PC-3 (cell line): ENCODE data around the gene RAB7B. TPM values are rescaled to one million over a fixed set of nuclear protein-coding genes. Genes with fewer than 3 reads are reported as not detected.

Experiments used
- ATAC-seq: fragments of 200-7000 bp; cut with Tn5 transposase; 2 replicates; pipeline ENCODE4 v1.9.1; 2020; ENCODE audit warnings: mild to moderate bottlenecking, moderate library complexity
- BruUV-seq: library from RNA; stranded (reverse); fragments of 400-500 nt; replicated peaks from 2 replicates; lab custom pipeline; 2021; lab: Mats Ljungman, UMichigan
- CTCF ChIA-PET: fragments of 300-600 bp; sonication (Branson Sonifier 250); formaldehyde crosslinking; loops from one replicate; lab custom pipeline; 2022; ENCODE audit warnings: antibody characterized with exemption; lab: Charles Lee
- POLR2A ChIA-PET: fragments of 300-600 bp; sonication (Branson Sonifier 250); formaldehyde crosslinking; loops from one replicate; lab custom pipeline; 2022; ENCODE audit warnings: antibody characterized with exemption; ENCODE audit not compliant: unreplicated experiment; lab: Charles Lee
- DNase-seq: peaks from one replicate; pipeline ENCODE4 v3.0.0-alpha.2; 2015
- H2AFZ ChIP-seq: fragments of 300-600 bp; sonication (generic); 2 replicates; pipeline ENCODE4 v1.6.0; 2016; ENCODE audit warnings: antibody characterized with exemption, low read length
- H3F3A ChIP-seq: fragments of 300-600 bp; sonication (generic); one replicate; pipeline ENCODE4 v1.6.0; 2017; ENCODE audit warnings: antibody characterized with exemption, low read length, control low read depth, mild to moderate bottlenecking; ENCODE audit not compliant: unreplicated experiment
- H3K27ac ChIP-seq: fragments of 300-600 bp; sonication (generic); 2 replicates; pipeline ENCODE4 v1.5.1; 2016; ENCODE audit warnings: mild to moderate bottlenecking, low read length
- H3K27me3 ChIP-seq: fragments of 300-600 bp; sonication (generic); 2 replicates; pipeline ENCODE4 v1.6.1; 2016; ENCODE audit warnings: low read length, mixed read lengths
- H3K36me3 ChIP-seq: fragments of 300-600 bp; sonication (generic); 2 replicates; pipeline ENCODE4 v1.6.1; 2016; ENCODE audit warnings: low read depth, mixed run types, low read length, mixed read lengths
- H3K4me1 ChIP-seq: fragments of 300-600 bp; sonication (generic); 2 replicates; pipeline ENCODE4 v1.5.1; 2016; ENCODE audit warnings: low read length; ENCODE audit not compliant: insufficient read depth
- H3K4me2 ChIP-seq: fragments of 300-600 bp; sonication (generic); 2 replicates; pipeline ENCODE4 v1.6.0; 2016; ENCODE audit warnings: low read length
- H3K4me3 ChIP-seq: fragments of 300-600 bp; sonication (generic); 2 replicates; pipeline ENCODE4 v1.5.1; 2016; ENCODE audit warnings: mild to moderate bottlenecking, low read length, mixed read lengths
- H3K79me2 ChIP-seq: fragments of 300-600 bp; sonication (generic); 2 replicates; pipeline ENCODE4 v1.6.1; 2017; ENCODE audit warnings: low read length, mixed read lengths
- H3K9ac ChIP-seq: fragments of 300-600 bp; sonication (generic); 2 replicates; pipeline ENCODE4 v1.6.0; 2016; ENCODE audit warnings: mild to moderate bottlenecking, low read length
- H3K9me2 ChIP-seq: fragments of 300-600 bp; sonication (generic); replicated peaks from 2 replicates; pipeline ENCODE4 v1.6.1; 2016; ENCODE audit warnings: mixed run types, low read length, mixed read lengths
- H3K9me3 ChIP-seq: fragments of 300-600 bp; sonication (generic); 2 replicates; pipeline ENCODE4 v1.6.1; 2016; ENCODE audit warnings: low read length, mixed read lengths
- H4K20me1 ChIP-seq: fragments of 300-600 bp; sonication (generic); 2 replicates; pipeline ENCODE4 v1.6.1; 2016; ENCODE audit warnings: low read length, mixed read lengths
- EZH2 ChIP-seq: fragments of 300-600 bp; sonication (generic); IDR thresholded peaks from one replicate; pipeline ENCODE4 v1.6.1; 2017; ENCODE audit warnings: antibody characterized with exemption, mild to moderate bottlenecking, low read length; ENCODE audit not compliant: unreplicated experiment
- EZH2phosphoT487 ChIP-seq: fragments of 300-600 bp; sonication (generic); IDR thresholded peaks from 2 replicates; pipeline ENCODE4 v1.6.1; 2018; ENCODE audit warnings: mild to moderate bottlenecking, antibody characterized with exemption, low read length, borderline replicate concordance
- intact Hi-C: fragments of 100-400 bp; cut with micrococcal nuclease; formaldehyde crosslinking; loops from 2 replicates; pipeline ENCODE4 v1.9.0; 2023
- total RNA-seq: library from RNA; depleted of rRNA; stranded (reverse); fragments of >200 nt; gene quantifications from 2 replicates; pipeline ENCODE4 v1.2.3, GENCODE V29; 2014
- TF ChIP-seq, protein P1 (sequence below): fragments of 300-600 bp; sonication (generic); conservative IDR thresholded peaks from 2 replicates; pipeline ENCODE4 v1.5.1; 2017; ENCODE audit warnings: antibody characterized with exemption, low read depth, mild to moderate bottlenecking, low read length

The RAB7B gene
- total RNA-seq, 1 experiment from 2014 or later, result not detected

DNA sequence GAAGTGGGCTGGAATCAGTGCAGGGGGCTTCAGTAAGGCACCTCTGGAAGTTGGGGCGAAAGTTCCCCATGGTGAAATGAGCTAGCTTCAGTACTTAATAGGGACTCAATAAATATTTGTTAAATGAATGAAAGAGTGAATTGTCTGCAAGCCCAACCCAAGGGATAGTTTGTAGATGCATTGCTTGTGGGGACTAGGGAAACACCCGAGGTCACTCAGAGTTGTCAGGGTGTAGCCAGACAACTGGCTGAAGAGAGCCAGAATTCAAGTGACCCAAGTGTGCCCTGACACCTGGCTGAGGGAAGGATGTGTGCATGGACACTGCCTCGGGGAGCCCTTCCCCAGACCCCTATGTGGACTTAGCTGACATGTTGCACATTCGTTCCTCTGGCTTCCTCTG lies 58.7 kb downstream of the RAB7B start:
- Histone ChIP-seq H3K9ac (no peak overlapping the region), H3K27me3 (peaks cover 66% of the 10 kb centered on the region), H3K9me2 (no peaks in the 10 kb centered on the region), H3K4me1 (peaks cover 8% of the 10 kb centered on the region; the same call in 1 of the 2 replicates), H3K4me2 (no peak overlapping the region), H3K36me3 (no peaks in the 10 kb centered on the region), H4K20me1 (no peaks in the 10 kb centered on the region), H3K4me3 (no peak overlapping the region), H3K27ac (no peak overlapping the region), H3F3A (no peaks in the 10 kb centered on the region), H3K79me2 (no peaks in the 10 kb centered on the region), H2AFZ (no peak overlapping the region), H3K9me3 (no peaks in the 10 kb centered on the region)
- ChIA-PET CTCF (no interaction called here), POLR2A (no interaction called here)
- ATAC-seq (no peak), DNase-seq (no peak)
- TF ChIP-seq EZH2phosphoT487, result no peak
- TF ChIP-seq, protein P1, sequence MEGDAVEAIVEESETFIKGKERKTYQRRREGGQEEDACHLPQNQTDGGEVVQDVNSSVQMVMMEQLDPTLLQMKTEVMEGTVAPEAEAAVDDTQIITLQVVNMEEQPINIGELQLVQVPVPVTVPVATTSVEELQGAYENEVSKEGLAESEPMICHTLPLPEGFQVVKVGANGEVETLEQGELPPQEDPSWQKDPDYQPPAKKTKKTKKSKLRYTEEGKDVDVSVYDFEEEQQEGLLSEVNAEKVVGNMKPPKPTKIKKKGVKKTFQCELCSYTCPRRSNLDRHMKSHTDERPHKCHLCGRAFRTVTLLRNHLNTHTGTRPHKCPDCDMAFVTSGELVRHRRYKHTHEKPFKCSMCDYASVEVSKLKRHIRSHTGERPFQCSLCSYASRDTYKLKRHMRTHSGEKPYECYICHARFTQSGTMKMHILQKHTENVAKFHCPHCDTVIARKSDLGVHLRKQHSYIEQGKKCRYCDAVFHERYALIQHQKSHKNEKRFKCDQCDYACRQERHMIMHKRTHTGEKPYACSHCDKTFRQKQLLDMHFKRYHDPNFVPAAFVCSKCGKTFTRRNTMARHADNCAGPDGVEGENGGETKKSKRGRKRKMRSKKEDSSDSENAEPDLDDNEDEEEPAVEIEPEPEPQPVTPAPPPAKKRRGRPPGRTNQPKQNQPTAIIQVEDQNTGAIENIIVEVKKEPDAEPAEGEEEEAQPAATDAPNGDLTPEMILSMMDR, result no peak
- TF ChIP-seq EZH2, result no peak
- intact Hi-C loops, result no loop called here
- no TSS peak for BruUV-seq

DNA sequence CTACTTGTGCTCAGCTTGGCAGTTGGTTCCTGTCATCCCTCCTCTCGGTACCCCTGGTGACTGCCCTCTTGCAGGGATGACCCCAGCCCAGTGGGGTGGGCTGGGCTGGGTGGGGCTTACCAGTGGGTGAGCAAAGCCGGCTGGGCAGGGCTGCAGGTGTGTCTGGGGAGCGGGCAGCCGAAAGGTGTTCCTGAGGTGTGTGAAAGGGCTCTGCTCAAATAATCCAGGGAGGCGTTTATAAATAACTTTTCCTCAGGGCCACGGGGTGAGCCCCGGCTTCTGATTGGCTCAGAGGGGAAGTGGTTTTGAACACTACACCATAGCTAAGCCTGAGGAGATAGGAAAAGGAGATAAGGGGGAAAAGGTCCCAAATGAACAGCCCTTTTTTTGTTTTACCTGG lies 60.0 kb downstream of the RAB7B start, which contains the start of gene SLC26A9:
TSS of gene SLC26A9 (minus strand) at position 212 of the 400 bp plus-strand sequence. CDS start 7,636 bp downstream, outside the sequence.
- CTCF ChIA-PET, result no interaction called here
- no peak for ATAC-seq

DNA sequence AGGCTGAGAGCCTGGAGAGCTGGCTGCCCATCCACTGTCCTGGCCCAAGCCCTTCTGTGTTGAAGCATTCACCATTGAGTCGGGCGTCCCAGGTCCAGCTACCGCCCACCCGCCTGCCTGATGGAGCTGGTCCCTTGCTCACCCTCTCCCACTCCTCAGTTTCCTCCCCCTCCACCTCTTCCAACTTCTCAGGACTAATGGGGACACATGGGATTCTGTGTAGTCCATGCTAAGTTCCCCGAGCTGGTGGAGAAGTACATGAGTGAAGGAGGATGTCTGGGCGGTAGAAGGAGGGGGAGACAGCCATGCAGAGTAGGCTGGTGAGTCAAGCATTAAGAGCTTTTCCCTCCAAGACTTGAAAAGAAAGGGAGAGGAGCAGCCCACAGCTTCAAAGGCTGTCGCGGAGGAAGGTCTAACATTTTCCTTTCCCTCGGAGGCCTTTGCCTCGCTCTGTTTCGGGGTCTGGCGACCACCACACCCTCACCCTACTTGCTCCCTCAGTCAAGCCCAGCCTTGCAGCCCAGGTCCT lies 60.5 kb downstream of the RAB7B start:
- Histone ChIP-seq H3K9me3 (no peaks in the 10 kb centered on the region), H2AFZ (no peak overlapping the region), H3F3A (no peaks in the 10 kb centered on the region), H3K9ac (no peak overlapping the region), H3K4me3 (no peak overlapping the region), H3K4me2 (no peak overlapping the region), H3K4me1 (peaks cover 8% of the 10 kb centered on the region; the same call in 1 of the 2 replicates), H4K20me1 (no peaks in the 10 kb centered on the region), H3K27ac (no peak overlapping the region), H3K36me3 (no peaks in the 10 kb centered on the region), H3K79me2 (no peaks in the 10 kb centered on the region), H3K9me2 (no peaks in the 10 kb centered on the region), H3K27me3 (peaks cover 59% of the 10 kb centered on the region)
- no peak for TF ChIP-seq EZH2phosphoT487
- TF ChIP-seq, protein P1, result no peak
- no peak for TF ChIP-seq EZH2
- POLR2A ChIA-PET, result no interaction called here
- CTCF ChIA-PET, result no interaction called here
- no TSS peak for BruUV-seq
- intact Hi-C loops, result no loop called here
- no peak for ATAC-seq
- DNase-seq, result no peak

More for the DNA sequence above, 60.0 kb downstream of the RAB7B start, which contains the start of gene SLC26A9:
- DNase-seq, result no peak
- Histone ChIP-seq H3K9me3 (no peaks in the 10 kb centered on the region), H3K9me2 (no peaks in the 10 kb centered on the region), H3K27me3 (peaks cover 60% of the 10 kb centered on the region), H3K36me3 (no peaks in the 10 kb centered on the region), H4K20me1 (no peaks in the 10 kb centered on the region), H3K4me3 (no peak within 1 kb of the TSS), H3K4me2 (no peak within 1 kb of the TSS), H3K9ac (no peak within 1 kb of the TSS), H3K27ac (no peak within 1 kb of the TSS), H2AFZ (no peak within 1 kb of the TSS), H3K79me2 (no peaks in the 10 kb centered on the region), H3K4me1 (peaks cover 8% of the 10 kb centered on the region; the same call in 1 of the 2 replicates), H3F3A (no peaks in the 10 kb centered on the region)
- POLR2A ChIA-PET, result no interaction called here
- intact Hi-C loops, result no loop called here
- TF ChIP-seq, protein P1, result no peak
- TF ChIP-seq EZH2, result no peak
- TF ChIP-seq EZH2phosphoT487, result no peak
- BruUV-seq, result no TSS peak
